Suprapubic skin (tissue), 4 donors: ENCODE results near the gene ACADS. TPM values are rescaled to one million over a fixed set of nuclear protein-coding genes. Genes with fewer than 3 reads are reported as not detected.

ENCODE experiments used
- DNase-seq, 2 donors: peaks; one replicate each; pipeline ENCODE4 v3.0.0-alpha.2; 2019; ENCODE audit warnings: low spot score in 2 of 2
- H3K27ac ChIP-seq: fragments of 200-600 bp; sonication (generic); one replicate; pipeline ENCODE4 v1.5.1; 2019
- H3K27me3 ChIP-seq: fragments of 200-600 bp; sonication (generic); one replicate; pipeline ENCODE4 v1.5.1; 2019
- H3K36me3 ChIP-seq: fragments of 200-600 bp; sonication (generic); one replicate; pipeline ENCODE4 v1.5.1; 2019
- H3K4me1 ChIP-seq: fragments of 200-600 bp; sonication (generic); one replicate; pipeline ENCODE4 v1.5.1; 2019
- H3K4me3 ChIP-seq: fragments of 200-600 bp; sonication (generic); one replicate; pipeline ENCODE4 v1.5.1; 2019; ENCODE audit warnings: mild to moderate bottlenecking
- H3K9me3 ChIP-seq: fragments of 200-600 bp; sonication (generic); one replicate; pipeline ENCODE4 v1.5.1; 2019
- EP300 ChIP-seq: sonication (generic); formaldehyde crosslinking; IDR thresholded peaks from one replicate; pipeline ENCODE4 v1.6.1; 2017; ENCODE audit warnings: antibody characterized with exemption
- WGBS: methylation state at CpG from one replicate; pipeline ENCODE4 v1.1.5; 2018; 5-methylcytosine and 5-hydroxymethylcytosine counted together
- total RNA-seq, 4 donors: library from RNA; depleted of rRNA; stranded (reverse); fragments of >200 nt; gene quantifications; one replicate each; pipeline ENCODE4 v1.1.0, GENCODE V29; 2016

ACADS gene
- total RNA-seq, 4 donors from 2014 or later = 19.6 to 27.6 (median 24.4) TPM

GRCh38 chr12:120787889-120788288, 62.3 kb downstream of the ACADS start:
- H3K27me3 ChIP-seq = no peaks in the 10 kb centered on the region
- no peak for TF ChIP-seq EP300
- H3K27ac ChIP-seq = no peak overlapping the region
- H3K36me3 ChIP-seq = peaks cover 27% of the 10 kb centered on the region
- no peak for DNase-seq
- no peak overlapping the region for H3K4me3 ChIP-seq
- 94% methylated on average over 3 of the region's 3 CpGs for WGBS
- H3K4me1 ChIP-seq = peaks cover under 1% of the 10 kb centered on the region
- no peaks in the 10 kb centered on the region for H3K9me3 ChIP-seq

Other genes starting within 250 kb of the ACADS start
- 100 to 1,000 TPM; 167 to 493 (median 469) TPM for gene DYNLL1, start 229.7 kb upstream of the ACADS start, total RNA-seq
- gene COQ5, start 196.7 kb upstream of the ACADS start, total RNA-seq = 10 to 100 TPM; 14.9 to 18.7 (median 18.0) TPM
- 100 to 1,000 TPM in 3 of 4 donors, 10 to 100 TPM in 1; 98.2 to 206 (median 163) TPM for gene RNF10, start 191.5 kb upstream of the ACADS start, total RNA-seq
- 10 to 100 TPM; 27.6 to 38.5 (median 32.4) TPM for gene POP5, start 144.4 kb upstream of the ACADS start, total RNA-seq
- under 1 TPM in 3 of 4 donors, not detected in 1; 0.19 to 0.56 (median 0.47) TPM for gene CABP1, start 85.2 kb upstream of the ACADS start, total RNA-seq
- gene MLEC, start 38.7 kb upstream of the ACADS start, total RNA-seq = 10 to 100 TPM; 34.8 to 72.6 (median 60.4) TPM
- gene UNC119B, start 15.4 kb upstream of the ACADS start, total RNA-seq = 10 to 100 TPM; 14.2 to 27.6 (median 19.3) TPM
- gene SPPL3, start 178.5 kb downstream of the ACADS start, total RNA-seq = 10 to 100 TPM; 64.7 to 91.8 (median 70.6) TPM